Activated T-cell treated with anti-CD3 and anti-CD28 coated beads for 48 hours (primary cell): ENCODE results near the gene ANKRD65.
A peak's percentile ranks its signal among the peaks of the same experiment; 100 is the strongest.
"Not testable (repeated sequence)": the region's sequence is repeated elsewhere in the genome, so short reads cannot be mapped to it uniquely, and the experiment has no call there.

Experiments used
- DNase-seq: peaks from one replicate; pipeline ENCODE4 v3.0.0-alpha.2; 2020; ENCODE audit warnings: low read depth

Gene ANKRD65

GRCh38 chr1:1393428-1393827, 27.6 kb downstream of the ANKRD65 start:
- no peak for DNase-seq

GRCh38 chr1:1393014-1393413, 28.1 kb downstream of the ANKRD65 start:
- no peak for DNase-seq

- no peak for DNase-seq
Observed at GRCh38 chr1:1391225-1391624, 29.9 kb downstream of the ANKRD65 start.

DNA sequence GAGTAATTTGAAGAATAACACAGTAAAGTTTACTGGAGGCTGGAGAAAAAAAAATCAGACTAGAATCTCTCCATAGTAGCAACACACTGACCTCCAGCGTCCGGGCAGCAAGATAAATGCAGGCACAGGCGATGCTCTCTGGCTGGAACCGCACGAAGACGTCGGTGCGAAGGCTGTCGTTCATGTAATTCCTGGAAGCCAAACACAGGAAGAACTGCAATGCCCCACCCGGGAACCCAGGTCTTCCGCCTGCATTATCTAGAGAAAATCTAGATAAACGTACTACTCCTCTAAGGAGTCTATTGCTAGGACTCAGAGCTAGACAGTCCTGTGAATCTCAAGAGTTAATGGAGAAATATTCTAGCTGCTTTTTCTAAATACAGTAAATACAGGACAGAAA, 30.4 kb downstream of the ANKRD65 start:
- no peak for DNase-seq

DNA sequence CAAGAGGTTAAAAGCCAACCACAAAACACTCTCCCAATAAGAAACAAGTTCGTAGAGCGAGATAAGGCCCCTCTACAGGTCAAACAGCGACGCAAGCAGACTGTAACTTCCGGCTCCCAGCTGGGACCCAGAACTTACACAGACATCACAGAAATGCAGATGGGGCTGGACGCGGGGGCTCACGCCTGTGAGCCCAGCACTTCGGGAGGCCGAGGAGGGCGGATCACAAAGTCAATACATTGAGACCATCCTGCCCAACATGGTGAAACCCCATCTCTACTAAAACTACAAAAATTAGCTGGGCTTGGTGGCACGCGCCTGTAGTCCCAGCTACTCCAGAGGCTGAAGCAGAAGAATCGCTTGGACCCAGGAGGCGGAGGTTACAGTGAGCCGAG, 33.0 kb downstream of the ANKRD65 start:
- no peak for DNase-seq

GRCh38 chr1:1387098-1388077, 33.7 kb downstream of the ANKRD65 start:
- DNase-seq, result no peak

DNA sequence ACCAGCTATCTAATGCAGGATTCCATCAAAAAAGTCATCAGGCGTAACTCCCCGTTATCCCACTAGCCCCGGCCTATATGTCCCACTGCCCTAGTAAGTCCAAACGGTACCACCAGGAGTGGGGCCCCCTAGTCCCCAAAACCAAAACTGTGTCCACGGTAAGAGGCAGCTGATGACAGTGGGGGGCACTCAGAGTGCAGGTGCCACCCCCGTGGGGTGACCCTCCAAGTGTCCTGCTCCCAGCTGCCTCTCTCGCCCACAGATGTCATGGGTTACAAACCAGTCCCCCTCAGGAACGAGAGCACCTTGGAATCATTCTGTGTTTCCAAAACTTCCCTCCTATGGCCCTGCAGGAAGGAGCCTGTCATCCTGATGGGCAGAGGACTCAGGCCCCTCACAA, 35.1 kb downstream of the ANKRD65 start:
- no peak for DNase-seq

DNA sequence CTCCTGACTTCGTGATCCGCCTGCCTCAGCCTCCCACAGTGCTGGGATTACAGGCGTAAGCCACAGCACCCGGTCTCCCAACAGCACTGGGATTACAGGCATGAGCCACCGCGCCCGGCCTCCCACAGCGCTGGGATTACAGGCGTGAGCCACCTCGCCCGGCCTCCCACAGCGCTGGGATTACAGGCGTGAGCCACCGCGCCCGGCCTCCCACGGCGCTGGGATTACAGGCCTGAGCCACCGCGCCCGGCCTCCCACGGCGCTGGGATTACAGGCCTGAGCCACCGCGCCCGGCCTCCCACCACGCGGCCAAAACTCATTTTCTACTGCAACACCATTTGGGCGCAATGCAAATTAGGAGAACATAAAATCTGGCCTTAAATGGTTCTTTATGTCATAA, 35.7 kb downstream of the ANKRD65 start:
- not testable (repeated sequence) for DNase-seq

DNA sequence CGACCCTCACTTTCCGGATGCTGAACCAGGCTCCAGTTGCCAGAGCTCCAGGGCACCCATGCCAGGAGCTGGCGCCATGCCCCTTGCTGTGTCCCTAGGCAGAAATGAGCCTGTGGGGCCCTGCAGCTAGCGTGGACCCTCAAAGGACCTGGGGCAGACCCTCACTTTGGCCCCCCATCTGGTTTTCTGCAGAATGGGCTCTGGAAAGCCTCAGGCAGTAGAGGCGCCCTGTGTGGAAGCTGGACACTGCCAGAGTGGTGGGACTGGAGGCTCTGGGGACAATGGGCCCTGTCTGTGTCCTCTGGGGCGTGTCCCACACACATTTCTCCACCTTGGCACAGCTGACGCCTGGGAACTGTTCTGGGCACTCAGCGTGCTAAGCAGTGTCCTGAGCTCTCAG, 39.8 kb downstream of the ANKRD65 start:
- DNase-seq, result no peak

DNA sequence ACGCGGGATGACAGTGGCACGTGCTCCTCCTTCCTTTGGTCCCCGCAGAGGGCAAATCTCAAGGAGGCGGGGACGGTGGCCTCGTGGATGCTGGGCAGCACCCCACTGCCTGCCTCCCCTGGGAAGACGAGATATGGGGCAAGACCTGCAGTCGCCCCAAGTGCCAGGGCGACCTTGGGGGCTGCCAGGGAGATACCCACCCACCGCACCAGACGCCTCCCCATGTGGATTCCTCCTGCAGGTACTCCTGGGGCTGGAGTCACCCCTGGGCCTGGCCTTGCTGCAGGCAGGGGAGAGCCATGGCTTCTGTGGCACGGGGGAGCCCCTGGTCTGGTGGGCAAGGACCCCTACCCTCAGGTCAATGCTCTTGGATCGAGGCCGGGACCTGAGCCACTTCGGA, 40.2 kb downstream of the ANKRD65 start:
- DNase-seq, result no peak

GRCh38 chr1:1377540-1378205, 43.4 kb downstream of the ANKRD65 start:
- no peak for DNase-seq

DNA sequence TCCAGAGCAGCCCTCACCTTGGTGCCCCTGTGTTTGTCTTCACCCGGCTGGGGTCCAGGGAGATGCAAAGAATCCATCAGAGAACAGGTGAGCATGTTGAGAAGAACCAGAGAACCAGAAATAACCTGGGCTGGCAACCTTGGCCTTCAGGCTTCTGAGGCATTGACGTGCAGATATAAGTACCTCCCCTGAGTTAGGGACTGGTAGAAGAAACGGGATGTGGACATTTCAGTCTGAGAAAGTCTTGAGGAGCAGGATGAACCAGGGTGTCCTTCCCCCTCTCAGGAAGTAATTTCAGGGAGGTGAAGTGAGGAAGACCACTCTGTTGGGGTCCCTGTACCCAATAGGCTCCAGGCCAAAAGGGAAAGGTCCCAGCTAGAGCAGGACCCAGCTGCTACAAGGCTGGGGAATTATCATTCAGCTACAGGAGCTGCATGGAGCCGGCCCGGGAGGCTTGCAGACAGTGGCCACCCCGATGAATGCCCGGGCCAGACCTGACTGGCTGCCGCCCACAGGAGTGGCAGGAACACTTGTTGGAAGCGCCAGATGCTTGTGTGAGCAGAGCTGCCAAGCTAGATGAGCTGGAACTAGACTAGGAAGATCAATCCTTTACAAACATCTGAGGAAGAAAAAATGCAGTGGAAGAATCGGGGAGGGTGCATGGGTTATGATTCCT, 44.4 kb downstream of the ANKRD65 start:
- DNase-seq, result no peak

DNA sequence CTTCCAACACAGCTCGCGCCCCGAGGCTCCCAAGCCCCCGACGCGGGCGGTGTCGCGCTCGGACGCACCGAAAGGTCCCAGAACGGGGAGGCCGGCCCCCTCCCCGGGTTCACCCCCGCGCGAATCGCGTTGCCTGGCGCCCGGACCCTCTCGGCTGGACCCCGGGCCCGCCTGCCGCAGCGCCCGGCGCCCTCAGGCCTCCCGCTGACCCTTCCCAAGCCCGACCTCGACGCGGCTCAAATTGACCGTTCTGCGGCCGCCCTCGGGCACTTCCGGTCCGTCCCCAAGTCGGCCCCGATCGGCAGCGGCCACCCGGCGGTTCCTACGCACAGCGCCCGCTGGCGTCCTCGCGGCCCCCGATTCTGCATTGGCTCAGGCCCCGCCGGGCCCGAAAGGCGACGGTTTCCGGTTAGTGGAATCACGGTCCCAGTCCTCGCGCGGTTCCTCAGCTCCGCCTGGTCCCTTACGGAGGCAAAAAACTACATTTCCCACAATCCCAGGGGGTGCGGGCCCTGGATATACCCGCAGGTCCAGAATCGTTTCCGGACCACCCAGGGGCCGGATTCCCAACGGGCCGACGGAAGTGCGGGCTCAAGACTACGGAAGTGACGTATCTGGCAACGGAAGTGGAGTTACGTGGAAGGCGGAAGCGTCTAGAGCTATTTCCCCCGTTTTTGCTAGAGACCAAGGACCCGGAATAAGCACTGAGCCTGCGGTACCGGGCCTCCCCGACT, 46.0 kb downstream of the ANKRD65 start, which contains the start of gene AURKAIP1:
Gene AURKAIP1, minus strand, starts transcription at position 279 of the 734 bp plus-strand sequence. CDS start 451 bp downstream, outside the sequence.
- peak; percentile 92 for DNase-seq

DNA sequence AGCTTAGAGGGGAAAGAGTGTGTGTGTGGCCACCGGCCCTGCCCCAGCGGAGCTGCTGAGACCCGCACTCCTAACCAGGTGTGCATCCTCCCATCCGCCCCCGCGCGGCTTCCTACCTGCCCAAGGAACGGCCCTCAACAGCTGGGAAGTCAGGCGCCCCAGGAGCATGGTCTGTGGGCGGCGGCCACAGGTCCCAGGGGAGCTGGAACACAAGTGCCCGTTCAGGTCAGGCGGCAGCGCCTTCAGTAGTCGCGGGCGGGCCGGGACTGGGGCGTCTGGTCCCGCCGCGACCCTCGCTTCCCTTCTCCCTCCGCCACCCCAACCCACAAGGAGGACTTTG, 46.5 kb downstream of the ANKRD65 start:
- no peak for DNase-seq

DNA sequence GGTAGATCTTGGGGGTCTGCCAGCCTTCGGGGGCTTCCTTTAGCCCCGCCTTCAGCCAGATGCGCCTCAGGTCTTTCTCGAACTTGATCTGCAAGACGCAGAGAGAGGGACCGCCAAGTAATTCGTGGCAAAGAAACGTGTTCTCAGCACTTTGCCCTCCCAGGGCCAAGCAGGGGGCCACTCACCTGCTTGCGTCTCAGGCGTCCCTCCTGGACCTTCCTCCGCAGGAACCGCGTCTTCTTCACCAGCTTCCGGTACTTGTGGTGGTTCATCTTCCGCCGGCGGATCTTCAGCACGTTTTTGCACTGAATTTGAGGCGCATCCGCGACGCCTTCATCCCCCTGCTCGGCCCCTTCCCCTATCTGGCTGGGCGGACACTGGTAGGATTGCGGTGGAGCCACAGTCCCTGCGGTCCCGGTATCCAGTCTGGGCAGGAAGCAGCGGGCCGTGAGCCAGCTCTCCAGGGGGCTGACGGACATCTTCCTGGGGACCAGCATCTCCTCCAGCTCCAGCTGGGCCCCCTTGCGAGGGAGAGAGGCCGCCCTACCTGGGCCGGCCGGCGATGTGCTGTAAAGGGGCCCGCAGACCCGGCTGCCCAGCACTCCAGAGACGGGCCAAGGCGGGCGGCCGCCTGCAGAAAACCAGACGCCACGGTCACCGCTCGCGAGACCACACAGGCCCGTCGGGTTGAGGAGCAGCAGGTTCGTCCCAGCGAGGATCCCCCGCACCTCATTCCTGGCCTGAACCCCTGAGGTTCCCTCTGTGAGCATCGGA, 47.1 kb downstream of the ANKRD65 start:
- no peak for DNase-seq

- no peak for DNase-seq
Observed at GRCh38 chr1:1373051-1373814, 47.8 kb downstream of the ANKRD65 start.

DNA sequence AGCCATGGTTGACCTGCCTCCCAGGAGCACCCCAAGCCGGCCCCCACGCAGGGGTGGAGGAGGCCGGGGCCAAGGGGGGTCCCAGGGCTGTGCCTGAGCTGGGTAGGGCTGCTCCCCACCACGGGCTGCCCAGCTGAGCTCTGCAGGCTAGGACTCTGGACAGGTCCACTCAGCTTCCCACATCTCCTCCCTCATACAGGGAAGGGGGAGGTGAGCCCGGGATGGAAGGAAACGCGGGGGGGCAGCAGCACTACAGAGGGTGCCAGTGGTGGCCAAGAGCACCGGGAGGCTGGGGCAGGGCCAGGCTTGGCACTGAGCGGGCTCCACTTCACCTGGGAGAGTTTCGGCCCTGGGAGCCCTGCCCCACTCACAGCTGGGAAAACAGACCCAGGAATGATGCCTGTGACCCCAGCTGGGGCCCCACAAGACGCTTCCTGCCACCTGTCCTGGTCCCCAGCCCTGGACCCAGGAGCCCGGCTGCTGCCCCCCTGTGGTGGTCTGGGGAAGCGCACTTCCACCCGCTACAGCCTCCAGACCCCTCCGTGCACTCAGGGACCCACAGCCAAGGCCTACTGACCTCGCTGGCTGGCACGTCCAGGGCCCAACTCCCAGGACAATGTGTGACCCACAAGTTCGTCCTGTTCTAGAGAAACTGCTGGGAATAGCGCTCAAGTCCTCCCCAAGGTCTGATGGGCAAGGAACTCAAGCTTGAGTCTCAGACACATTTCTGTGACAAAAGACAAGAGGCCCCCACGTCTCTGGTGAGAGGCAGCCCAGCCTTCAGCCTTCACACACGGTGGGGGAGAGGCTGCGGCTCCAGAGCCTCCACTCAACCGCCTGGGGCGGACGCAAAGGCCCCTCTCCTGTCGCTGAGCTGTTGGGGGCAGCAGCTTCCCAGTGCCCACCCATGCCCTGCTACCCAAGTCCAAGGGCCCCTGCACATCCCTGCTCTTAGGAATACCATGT, 49.0 kb downstream of the ANKRD65 start:
- DNase-seq, result peak; percentile 78

GRCh38 chr1:1371364-1371745, 49.7 kb downstream of the ANKRD65 start:
- DNase-seq, result no peak

GRCh38 chr1:1370771-1371300, 50.2 kb downstream of the ANKRD65 start:
- DNase-seq, result no peak
